ENCODE results near the gene SLC25A45. TPM values are rescaled to one million over a fixed set of nuclear protein-coding genes. Genes with fewer than 3 reads are reported as not detected.
"Not testable (repeated sequence)": the region's sequence is repeated elsewhere in the genome, so short reads cannot be mapped to it uniquely, and the experiment has no call there.

The SLC25A45 gene
- total RNA-seq, 4 donors from 2014 or later, result 4.6 to 11.3 (median 5.9) TPM

- DNase-seq (ENCODE audit: extremely low spot score), result no peak
- Histone ChIP-seq H3K27ac (replicated peaks in 1 of 4) (no peak overlapping the region), H3K27me3 (no peaks in the 10 kb centered on the region), H3K4me3 (no peak overlapping the region), H3K36me3 (peaks cover 66 to 82% (median 78%) of the 10 kb centered on the region in 4 donors), H3K4me1 (peaks cover 10 to 34% (median 22%) of the 10 kb centered on the region in 4 donors), H3K9me3 (no peaks in the 10 kb centered on the region)
- WGBS, result 79% methylated on average over 3 of the region's 3 CpGs
- no peak for TF ChIP-seq CTCF (IDR thresholded peaks at IDR 0.05)
- no peak for TF ChIP-seq POLR2A (IDR thresholded peaks at IDR 0.05; ENCODE audit: low read depth)
- TF ChIP-seq POLR2AphosphoS5 (IDR thresholded peaks at IDR 0.05), result no peak
- TF ChIP-seq EP300 (IDR thresholded peaks at IDR 0.05), result no peak
- intact Hi-C loops (cut with DNase I), result no loop called here
Observed at GRCh38 chr11:65341856-65342255, 40.6 kb downstream of the SLC25A45 start.

GRCh38 chr11:65340226-65340625 lies 42.2 kb downstream of the SLC25A45 start:
- DNase-seq (ENCODE audit: extremely low spot score), result no peak
- H3K27ac ChIP-seq (replicated peaks in 1 of 4), result no peak overlapping the region
- no peaks in the 10 kb centered on the region for H3K27me3 ChIP-seq
- H3K9me3 ChIP-seq, result no peaks in the 10 kb centered on the region
- peaks cover 51 to 67% (median 62%) of the 10 kb centered on the region in 4 donors for H3K36me3 ChIP-seq
- intact Hi-C loops (cut with DNase I), result no loop called here
- H3K4me1 ChIP-seq, result peaks cover 12 to 48% (median 37%) of the 10 kb centered on the region in 4 donors
- TF ChIP-seq CTCF (IDR thresholded peaks at IDR 0.05), result no peak
- no peak for TF ChIP-seq POLR2AphosphoS5 (IDR thresholded peaks at IDR 0.05)
- no peak for TF ChIP-seq POLR2A (IDR thresholded peaks at IDR 0.05; ENCODE audit: low read depth)
- TF ChIP-seq EP300 (IDR thresholded peaks at IDR 0.05), result no peak
- WGBS, result 95% methylated on average over 11 of the region's 11 CpGs
- H3K4me3 ChIP-seq, result no peak overlapping the region

- H3K27ac ChIP-seq (replicated peaks in 1 of 4), result no peak overlapping the region
- peaks cover 36 to 52% (median 47%) of the 10 kb centered on the region in 4 donors for H3K36me3 ChIP-seq
- peaks cover 21 to 59% (median 48%) of the 10 kb centered on the region in 4 donors for H3K4me1 ChIP-seq
- DNase-seq (ENCODE audit: extremely low spot score), result no peak
- TF ChIP-seq EP300 (IDR thresholded peaks at IDR 0.05) (no peak), POLR2AphosphoS5 (IDR thresholded peaks at IDR 0.05) (no peak), CTCF (IDR thresholded peaks at IDR 0.05) (no peak), POLR2A (IDR thresholded peaks at IDR 0.05; ENCODE audit: low read depth) (no peak)
- no peak overlapping the region for H3K4me3 ChIP-seq
- intact Hi-C loops (cut with DNase I), result no loop called here
- no peaks in the 10 kb centered on the region for H3K27me3 ChIP-seq
- WGBS, result 83% methylated on average over 7 of the region's 7 CpGs
- H3K9me3 ChIP-seq, result no peaks in the 10 kb centered on the region
Observed at GRCh38 chr11:65338676-65339075, 43.8 kb downstream of the SLC25A45 start.

GRCh38 chr11:65334696-65335295 lies 47.6 kb downstream of the SLC25A45 start:
- intact Hi-C loops (cut with DNase I), result no loop called here
- Histone ChIP-seq H3K4me3 (peak overlapping the region; percentile 76 to 88 (median 86)), H3K27me3 (no peaks in the 10 kb centered on the region), H3K27ac (replicated peaks in 1 of 4) (peak overlapping the region; percentile 82 to 94 (median 90)), H3K4me1 (peaks cover 22 to 61% (median 54%) of the 10 kb centered on the region in 4 donors), H3K9me3 (no peaks in the 10 kb centered on the region), H3K36me3 (peaks cover 0 to 14% (median 9%) of the 10 kb centered on the region in 4 donors)
- WGBS, result 21% methylated on average over 5 of the region's 5 CpGs
- TF ChIP-seq POLR2AphosphoS5 (IDR thresholded peaks at IDR 0.05) (no peak), POLR2A (IDR thresholded peaks at IDR 0.05; ENCODE audit: low read depth) (no peak), EP300 (IDR thresholded peaks at IDR 0.05) (no peak), CTCF (IDR thresholded peaks at IDR 0.05) (no peak)
- no peak for DNase-seq (ENCODE audit: extremely low spot score)

- H3K27ac ChIP-seq (replicated peaks in 1 of 4); H3K27me3 ChIP-seq; intact Hi-C loops (cut with DNase I); DNase-seq (ENCODE audit: extremely low spot score); H3K4me3 ChIP-seq; H3K36me3 ChIP-seq; H3K9me3 ChIP-seq: not testable (repeated sequence)
- H3K4me1 ChIP-seq, result peaks cover 17 to 47% (median 41%) of the 10 kb centered on the region in 4 donors
- 95% methylated on average over 9 of the region's 9 CpGs for WGBS
Observed at GRCh38 chr11:65332591-65332990, 49.9 kb downstream of the SLC25A45 start.
